OCI-LY7 (cell line): ENCODE results near the gene GRIA4. TPM values are rescaled to one million over a fixed set of nuclear protein-coding genes. Genes with fewer than 3 reads are reported as not detected.

Experiments used
- BruUV-seq: library from RNA; stranded (reverse); fragments of 400-500 nt; replicated peaks from 2 replicates; lab custom pipeline; 2021; lab: Mats Ljungman, UMichigan
- CTCF ChIA-PET: fragments of 300-600 bp; sonication (Branson Sonifier 250); formaldehyde crosslinking; loops from one replicate; lab custom pipeline; 2022; ENCODE audit warnings: antibody characterized with exemption; ENCODE audit not compliant: unreplicated experiment; lab: Charles Lee
- POLR2A ChIA-PET: fragments of 300-600 bp; sonication (Branson Sonifier 250); formaldehyde crosslinking; loops from one replicate; lab custom pipeline; 2022; ENCODE audit warnings: antibody characterized with exemption; lab: Charles Lee
- DNase-seq: peaks from one replicate; pipeline ENCODE4 v3.0.0-alpha.2; 2015; ENCODE audit warnings: low spot score
- H2AFZ ChIP-seq: fragments of 200-600 bp; sonication (generic), shearing (Covaris generic); 2 replicates; pipeline ENCODE4 v1.6.1; 2014; ENCODE audit warnings: mild to moderate bottlenecking, antibody characterized with exemption, low read length, moderate library complexity
- H3K27ac ChIP-seq: fragments of 200-600 bp; sonication (generic); 2 replicates; pipeline ENCODE4 v1.5.1; 2014; ENCODE audit warnings: mixed run types, low read depth, mild to moderate bottlenecking, moderate library complexity, low read length, inconsistent platforms; ENCODE audit not compliant: poor library complexity, severe bottlenecking
- H3K36me3 ChIP-seq: fragments of 200-600 bp; sonication (generic); 2 replicates; pipeline ENCODE4 v1.6.1; 2014; ENCODE audit warnings: mild to moderate bottlenecking, antibody characterized with exemption, low read length, moderate library complexity, mixed read lengths; ENCODE audit not compliant: insufficient read depth
- H3K4me1 ChIP-seq: fragments of 200-600 bp; sonication (generic); 2 replicates; pipeline ENCODE4 v1.5.1; 2014; ENCODE audit warnings: mild to moderate bottlenecking, low read length; ENCODE audit not compliant: insufficient read depth, poor library complexity, severe bottlenecking
- H3K4me2 ChIP-seq: fragments of 200-600 bp; sonication (generic); 2 replicates; pipeline ENCODE4 v1.6.1; 2014; ENCODE audit warnings: mild to moderate bottlenecking, low read length
- H3K4me3 ChIP-seq: fragments of 200-600 bp; sonication (generic); 2 replicates; pipeline ENCODE4 v1.5.1; 2014; ENCODE audit warnings: mild to moderate bottlenecking, low read depth, low read length; ENCODE audit not compliant: poor library complexity, severe bottlenecking
- H3K79me2 ChIP-seq: fragments of 200-600 bp; sonication (generic); 2 replicates; pipeline ENCODE4 v1.6.1; 2016; ENCODE audit warnings: low read depth, mild to moderate bottlenecking, low read length, moderate library complexity, mixed read lengths; ENCODE audit not compliant: insufficient read depth
- H3K9me2 ChIP-seq: fragments of 200-600 bp; sonication (generic); 2 replicates; pipeline ENCODE4 v1.6.1; 2016; ENCODE audit warnings: mild to moderate bottlenecking, low read length, mixed read lengths; ENCODE audit not compliant: insufficient read depth
- H3K9me3 ChIP-seq: fragments of 200-600 bp; sonication (generic); 2 replicates; pipeline ENCODE4 v1.6.1; 2014; ENCODE audit warnings: mild to moderate bottlenecking, mixed run types, low read length, mixed read lengths
- H4K20me1 ChIP-seq: fragments of 200-600 bp; sonication (generic); 2 replicates; pipeline ENCODE4 v1.6.1; 2014; ENCODE audit warnings: mild to moderate bottlenecking, antibody characterized with exemption, low read length, moderate library complexity, mixed read lengths; ENCODE audit not compliant: insufficient read depth
- CTCF ChIP-seq: fragments of 200-600 bp; sonication (generic); conservative IDR thresholded peaks from 2 replicates; pipeline ENCODE4 v1.5.1; 2014; ENCODE audit warnings: mild to moderate bottlenecking, antibody characterized with exemption, low read length, moderate library complexity, mixed read lengths
- EZH2phosphoT487 ChIP-seq: fragments of 200-600 bp; sonication (generic); IDR thresholded peaks from 2 replicates; pipeline ENCODE4 v1.6.1; 2018; ENCODE audit warnings: low read depth, borderline replicate concordance, mild to moderate bottlenecking, mixed run types, antibody characterized with exemption, low read length, moderate library complexity, mixed read lengths
- intact Hi-C: fragments of 100-400 bp; cut with micrococcal nuclease; formaldehyde crosslinking; loops from one replicate; pipeline ENCODE4 v1.10.0; 2022; ENCODE audit not compliant: unreplicated experiment
- total RNA-seq, 2 experiments: library from RNA; depleted of rRNA in 1 of 2; stranded (reverse); fragments of >200 nt in 1 of 2; shearing (Covaris generic) in 1 of 2; gene quantifications; 2 replicates each; pipeline ENCODE4 v1.2.3, GENCODE V29; 2014 to 2022

GRIA4 gene
- total RNA-seq, 2 experiments from 2014 or later, result not detected

GRCh38 chr11:105705786-105706530 lies 96.1 kb downstream of the GRIA4 start:
- Histone ChIP-seq H3K9me3 (no peaks in the 10 kb centered on the region), H3K27ac (no peak overlapping the region), H3K9me2 (no peaks in the 10 kb centered on the region), H4K20me1 (no peaks in the 10 kb centered on the region), H3K36me3 (no peaks in the 10 kb centered on the region), H3K4me1 (no peaks in the 10 kb centered on the region), H3K4me2 (no peak overlapping the region), H3K79me2 (no peaks in the 10 kb centered on the region), H2AFZ (no peak overlapping the region), H3K4me3 (no peak overlapping the region)
- intact Hi-C loops, result no loop called here
- ChIA-PET POLR2A (no interaction called here), CTCF (no interaction called here)
- BruUV-seq, result no TSS peak
- DNase-seq, result no peak
- TF ChIP-seq CTCF (no peak), EZH2phosphoT487 (no peak)

- ChIA-PET POLR2A (interaction anchor here (0.6 kb wide), 2 partner anchors 236 to 301 kb away, joined by 3 read pairs; no protein-coding TSS in a partner anchor), CTCF (no interaction called here)
- Histone ChIP-seq H3K4me1 (no peaks in the 10 kb centered on the region), H4K20me1 (no peaks in the 10 kb centered on the region), H3K36me3 (no peaks in the 10 kb centered on the region), H3K9me3 (no peaks in the 10 kb centered on the region), H2AFZ (no peak overlapping the region), H3K79me2 (no peaks in the 10 kb centered on the region), H3K9me2 (no peaks in the 10 kb centered on the region), H3K27ac (no peak overlapping the region), H3K4me3 (no peak overlapping the region), H3K4me2 (no peak overlapping the region)
- BruUV-seq, result no TSS peak
- DNase-seq, result no peak
- intact Hi-C loops, result no loop called here
- TF ChIP-seq CTCF (no peak), EZH2phosphoT487 (no peak)
Observed at GRCh38 chr11:105713106-105713505, 103.2 kb downstream of the GRIA4 start.

- Histone ChIP-seq H2AFZ (no peak overlapping the region), H3K9me2 (no peaks in the 10 kb centered on the region), H3K9me3 (no peaks in the 10 kb centered on the region), H3K4me1 (no peaks in the 10 kb centered on the region), H3K36me3 (no peaks in the 10 kb centered on the region), H3K4me3 (no peak overlapping the region), H3K79me2 (no peaks in the 10 kb centered on the region), H3K27ac (no peak overlapping the region), H3K4me2 (no peak overlapping the region), H4K20me1 (no peaks in the 10 kb centered on the region)
- TF ChIP-seq CTCF (no peak), EZH2phosphoT487 (no peak)
- CTCF ChIA-PET, result no interaction called here
- POLR2A ChIA-PET, result no interaction called here
- intact Hi-C loops, result no loop called here
- DNase-seq, result no peak
- BruUV-seq, result no TSS peak
Observed at GRCh38 chr11:105713696-105714095, 103.8 kb downstream of the GRIA4 start.
